Neural progenitor cell (in vitro differentiated cells): ENCODE results near the gene PDPR.
"Not testable (repeated sequence)": the region's sequence is repeated elsewhere in the genome, so short reads cannot be mapped to it uniquely, and the experiment has no call there.

Experiments
- EZH2 ChIP-seq: fragments of 200-600 bp; sonication (generic); IDR thresholded peaks from 2 replicates; pipeline ENCODE4 v1.6.1; 2017; ENCODE audit warnings: antibody characterized with exemption, mild to moderate bottlenecking, moderate library complexity
- TF ChIP-seq, protein P1 (sequence below): fragments of 200-600 bp; sonication (generic); IDR thresholded peaks from 2 replicates; pipeline ENCODE4 v1.5.1; 2017; ENCODE audit warnings: antibody characterized with exemption, mild to moderate bottlenecking

DNA sequence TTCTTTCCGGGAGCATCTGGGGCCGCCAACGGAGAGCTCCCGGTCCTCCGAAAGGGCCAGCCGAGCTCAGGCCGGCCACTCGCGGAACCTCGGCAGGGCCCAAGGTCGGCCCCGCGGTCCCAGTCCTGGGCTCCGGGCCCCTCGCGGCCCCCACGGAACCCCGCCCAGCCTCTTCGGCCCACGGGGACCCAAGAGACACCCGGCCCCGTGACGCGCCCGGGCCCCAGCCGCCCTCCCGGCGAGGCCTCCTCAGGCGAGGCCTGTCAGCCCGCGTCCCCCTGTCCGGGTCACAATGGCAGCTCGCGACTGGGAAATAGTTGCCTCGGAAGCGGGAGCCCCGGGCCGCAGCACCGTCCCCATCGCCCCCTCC, 48.8 kb upstream of the PDPR start:
- TF ChIP-seq, protein P1, sequence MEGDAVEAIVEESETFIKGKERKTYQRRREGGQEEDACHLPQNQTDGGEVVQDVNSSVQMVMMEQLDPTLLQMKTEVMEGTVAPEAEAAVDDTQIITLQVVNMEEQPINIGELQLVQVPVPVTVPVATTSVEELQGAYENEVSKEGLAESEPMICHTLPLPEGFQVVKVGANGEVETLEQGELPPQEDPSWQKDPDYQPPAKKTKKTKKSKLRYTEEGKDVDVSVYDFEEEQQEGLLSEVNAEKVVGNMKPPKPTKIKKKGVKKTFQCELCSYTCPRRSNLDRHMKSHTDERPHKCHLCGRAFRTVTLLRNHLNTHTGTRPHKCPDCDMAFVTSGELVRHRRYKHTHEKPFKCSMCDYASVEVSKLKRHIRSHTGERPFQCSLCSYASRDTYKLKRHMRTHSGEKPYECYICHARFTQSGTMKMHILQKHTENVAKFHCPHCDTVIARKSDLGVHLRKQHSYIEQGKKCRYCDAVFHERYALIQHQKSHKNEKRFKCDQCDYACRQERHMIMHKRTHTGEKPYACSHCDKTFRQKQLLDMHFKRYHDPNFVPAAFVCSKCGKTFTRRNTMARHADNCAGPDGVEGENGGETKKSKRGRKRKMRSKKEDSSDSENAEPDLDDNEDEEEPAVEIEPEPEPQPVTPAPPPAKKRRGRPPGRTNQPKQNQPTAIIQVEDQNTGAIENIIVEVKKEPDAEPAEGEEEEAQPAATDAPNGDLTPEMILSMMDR, result not testable (repeated sequence)
- TF ChIP-seq EZH2, result not testable (repeated sequence)
